Stimulated activated naive B cell treated with anti-CD40 and anti-IgM and Interleukin-4, amounts not matched to agents 10 μg/mL and 1 μg/mL and 100 μg/mL, for 72 hours (primary cell): ENCODE data around the gene ZNF565.

Experiments used
- ATAC-seq, 2 donors: fragments of 150-1000 bp; cut with Tn5 transposase; replicated peaks; 2 replicates each; pipeline ENCODE4 v1.10.0; 2021; ENCODE audit warnings: moderate library complexity in 1 of 2
- DNase-seq: peaks from one replicate; pipeline ENCODE4 v3.0.0; 2021
- H3K27ac Mint-ChIP-seq: one replicate; pipeline ENCODE4 v1.8.0; 2022; ENCODE audit warnings: mild to moderate bottlenecking, mixed read lengths
- H3K27me3 Mint-ChIP-seq, 2 donors: one replicate each; pipeline ENCODE4 v1.8.0; 2022; ENCODE audit warnings: mixed read lengths in 2 of 2
- H3K36me3 Mint-ChIP-seq, 2 donors: one replicate each; pipeline ENCODE4 v1.8.0; 2022; ENCODE audit warnings: mixed read lengths in 2 of 2, mild to moderate bottlenecking in 1 of 2
- H3K4me1 Mint-ChIP-seq, 2 donors: one replicate each; pipeline ENCODE4 v1.8.0; 2022; ENCODE audit warnings: mixed read lengths in 2 of 2, mild to moderate bottlenecking in 1 of 2
- H3K4me3 Mint-ChIP-seq, 2 donors: one replicate each; pipeline ENCODE4 v1.8.0; 2022; ENCODE audit warnings: mild to moderate bottlenecking in 2 of 2, mixed read lengths in 2 of 2, moderate library complexity in 1 of 2
- H3K9me3 Mint-ChIP-seq, 2 donors: one replicate each; pipeline ENCODE4 v1.8.0; 2022; ENCODE audit warnings: mixed read lengths in 2 of 2, mild to moderate bottlenecking in 1 of 2

Gene ZNF565

GRCh38 chr19:36214386-36215275 is at the start of gene ZNF565, which contains the start of gene ZNF146:
ZNF565 (minus strand) TSS chr19:36214665; CDS start chr19:36201985, 12,680 bp downstream.
ZNF146 (plus strand) TSS chr19:36215106; CDS start chr19:36236441, 21,335 bp downstream.
- DNase-seq (peak; percentile 97), ATAC-seq (peak; percentile 92 to 94)
- Mint-ChIP-seq H3K4me3 (no peak within 1 kb of the TSS), H3K36me3 (peaks cover 12 to 13% of the 10 kb centered on the region in 2 donors), H3K4me1 (peaks cover 11 to 19% of the 10 kb centered on the region in 2 donors), H3K27me3 (no peaks in the 10 kb centered on the region), H3K27ac (no peak within 1 kb of the TSS), H3K9me3 (no peaks in the 10 kb centered on the region)

- Mint-ChIP-seq H3K27ac (no peak overlapping the region), H3K36me3 (peaks cover 12% of the 10 kb centered on the region in 2 donors), H3K4me3 (no peak overlapping the region), H3K4me1 (no peaks in the 10 kb centered on the region), H3K9me3 (peaks cover 3 to 8% of the 10 kb centered on the region in 2 donors), H3K27me3 (peaks cover 4 to 8% of the 10 kb centered on the region in 2 donors)
- ATAC-seq (no peak), DNase-seq (no peak)
Measured at GRCh38 chr19:36259211-36259610, 44.7 kb upstream of the ZNF565 start.

DNA sequence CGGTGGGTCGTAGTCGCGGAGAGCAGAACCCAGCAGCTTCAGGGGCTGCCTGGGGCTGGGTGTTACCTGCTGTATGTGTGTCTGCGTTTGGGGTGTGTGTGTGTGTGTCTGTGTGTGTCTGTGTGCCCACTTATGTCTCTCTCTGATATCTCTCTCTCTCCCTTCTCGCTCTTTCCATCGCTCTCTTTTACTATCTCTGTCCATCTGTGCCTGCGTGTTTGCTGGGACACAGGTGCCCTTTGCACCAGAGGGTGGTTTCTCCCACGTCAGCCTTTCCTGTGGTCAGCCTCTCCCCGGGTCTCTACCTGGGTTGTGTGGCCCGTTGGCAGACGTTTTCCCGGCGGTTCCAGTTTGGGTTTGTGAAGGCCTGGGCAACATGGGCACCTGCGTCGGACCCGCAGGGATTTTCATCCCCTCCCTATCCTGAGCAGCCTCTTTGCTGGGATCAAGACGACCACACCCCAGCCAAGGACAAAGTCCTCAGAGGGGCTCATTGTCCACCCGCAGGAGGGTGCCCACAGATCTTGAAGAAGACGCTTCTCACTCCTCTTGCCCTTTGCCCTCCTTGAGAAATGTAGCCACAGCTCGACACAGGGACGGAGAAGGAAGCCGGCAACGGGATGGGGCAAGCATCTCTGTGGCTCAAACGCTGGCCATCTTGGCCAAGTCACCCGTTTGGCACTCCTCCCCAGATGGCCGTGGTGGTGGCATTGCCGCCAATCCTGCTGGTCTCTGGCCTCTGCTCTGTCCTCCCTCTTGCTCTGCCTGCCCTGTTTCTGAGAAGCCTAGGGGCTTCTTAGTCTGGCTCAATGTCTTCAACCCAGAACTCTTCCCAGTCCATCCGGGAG is 43.8 kb upstream of the ZNF565 start:
- peaks cover 0 to 6% of the 10 kb centered on the region in 2 donors for H3K9me3 Mint-ChIP-seq
- H3K36me3 Mint-ChIP-seq = peaks cover 12% of the 10 kb centered on the region in 2 donors
- H3K27ac Mint-ChIP-seq = no peak overlapping the region
- DNase-seq = no peak
- ATAC-seq = no peak
- no peaks in the 10 kb centered on the region for H3K4me1 Mint-ChIP-seq
- H3K27me3 Mint-ChIP-seq = peaks cover 4 to 8% of the 10 kb centered on the region in 2 donors
- no peak overlapping the region for H3K4me3 Mint-ChIP-seq

DNA sequence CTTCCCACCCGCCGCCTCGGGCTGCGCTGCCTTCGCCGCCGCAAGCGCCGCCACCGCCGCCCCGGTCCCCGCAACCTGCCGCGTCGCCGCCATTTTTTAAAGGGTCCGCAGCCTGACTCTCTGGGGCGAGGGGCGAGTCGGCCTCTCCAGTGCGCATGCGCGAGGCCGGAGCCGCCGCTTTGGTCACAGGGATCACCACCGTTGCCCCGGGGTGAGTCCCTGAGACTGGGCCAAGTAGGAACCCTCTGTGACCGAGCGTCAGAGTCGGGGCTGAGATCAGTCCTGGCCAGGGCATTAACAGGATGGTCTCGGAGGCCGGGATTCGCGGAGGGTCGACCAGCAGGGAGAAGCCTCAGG is 43.0 kb upstream of the ZNF565 start:
- no peak for DNase-seq
- H3K36me3 Mint-ChIP-seq = peaks cover 12% of the 10 kb centered on the region in 2 donors
- no peak for ATAC-seq

DNA sequence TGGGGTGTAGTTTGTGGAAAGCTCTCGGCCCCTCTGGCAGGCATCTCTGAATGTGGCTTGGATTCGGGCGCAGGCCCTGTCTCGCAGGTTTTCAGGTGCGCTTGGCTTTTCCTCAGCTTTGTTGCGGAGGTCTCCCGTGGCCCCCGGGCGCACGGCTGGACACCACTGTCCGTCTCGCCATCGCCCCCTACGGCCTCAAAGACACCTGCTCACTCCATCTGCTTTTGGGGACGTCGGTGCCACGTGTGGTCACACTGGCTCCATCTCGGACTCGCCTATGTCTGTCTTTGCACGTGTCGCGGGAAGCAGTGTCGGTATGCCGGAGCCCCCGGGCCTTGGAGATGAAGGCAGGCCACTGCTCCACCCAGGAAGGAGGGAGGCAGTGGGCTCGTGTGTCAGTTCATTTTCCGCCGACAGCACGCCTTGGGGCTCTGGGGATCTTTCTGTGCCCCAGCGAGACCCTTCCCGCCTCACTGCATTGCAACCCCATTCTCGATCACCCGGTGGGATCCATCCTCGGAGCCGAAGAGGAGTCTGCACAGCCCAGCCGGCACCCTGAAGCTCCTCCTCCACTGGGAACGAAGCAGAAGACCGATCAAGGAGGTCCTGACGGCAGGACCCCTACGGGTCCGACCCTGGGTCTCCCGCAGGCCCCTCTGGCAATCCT is 42.5 kb upstream of the ZNF565 start:
- peaks cover 4 to 8% of the 10 kb centered on the region in 2 donors for H3K27me3 Mint-ChIP-seq
- H3K4me3 Mint-ChIP-seq = no peak overlapping the region
- ATAC-seq (no peak), DNase-seq (no peak)
- no peaks in the 10 kb centered on the region for H3K4me1 Mint-ChIP-seq
- H3K36me3 Mint-ChIP-seq = peaks cover 12% of the 10 kb centered on the region in 2 donors
- H3K27ac Mint-ChIP-seq = no peak overlapping the region
- peaks cover 0 to 4% of the 10 kb centered on the region in 2 donors for H3K9me3 Mint-ChIP-seq

More for the DNA sequence above, 43.0 kb upstream of the ZNF565 start:
- H3K9me3 Mint-ChIP-seq = peaks cover 0 to 4% of the 10 kb centered on the region in 2 donors
- peaks cover 4 to 8% of the 10 kb centered on the region in 2 donors for H3K27me3 Mint-ChIP-seq
- no peaks in the 10 kb centered on the region for H3K4me1 Mint-ChIP-seq
- no peak overlapping the region for H3K27ac Mint-ChIP-seq
- H3K4me3 Mint-ChIP-seq = no peak overlapping the region

DNA sequence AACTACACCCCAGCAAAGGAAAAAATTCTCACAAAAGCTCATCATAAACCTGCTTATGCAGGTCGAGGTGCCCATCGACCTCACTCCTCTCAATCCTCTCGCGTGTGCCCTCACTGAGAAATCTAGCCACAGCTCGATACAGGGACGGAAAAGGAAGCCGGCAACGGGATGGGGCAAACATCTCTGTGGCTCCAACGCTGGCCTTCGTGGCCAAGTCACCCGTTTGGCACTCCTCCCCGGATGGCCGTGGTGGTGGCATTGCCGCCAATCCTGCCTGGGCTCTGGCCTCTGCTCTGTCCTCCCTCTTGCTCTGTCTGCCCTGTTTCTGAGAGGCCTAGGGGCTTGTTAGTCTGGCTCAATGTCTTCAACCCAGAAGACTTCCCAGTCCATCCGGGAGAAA is 41.6 kb upstream of the ZNF565 start:
- H3K27me3 Mint-ChIP-seq = peaks cover 4 to 8% of the 10 kb centered on the region in 2 donors
- no peak overlapping the region for H3K27ac Mint-ChIP-seq
- H3K4me1 Mint-ChIP-seq = no peaks in the 10 kb centered on the region
- DNase-seq (no peak), ATAC-seq (no peak)
- peaks cover 0 to 4% of the 10 kb centered on the region in 2 donors for H3K9me3 Mint-ChIP-seq
- H3K4me3 Mint-ChIP-seq = no peak overlapping the region
- peaks cover 12% of the 10 kb centered on the region in 2 donors for H3K36me3 Mint-ChIP-seq

DNA sequence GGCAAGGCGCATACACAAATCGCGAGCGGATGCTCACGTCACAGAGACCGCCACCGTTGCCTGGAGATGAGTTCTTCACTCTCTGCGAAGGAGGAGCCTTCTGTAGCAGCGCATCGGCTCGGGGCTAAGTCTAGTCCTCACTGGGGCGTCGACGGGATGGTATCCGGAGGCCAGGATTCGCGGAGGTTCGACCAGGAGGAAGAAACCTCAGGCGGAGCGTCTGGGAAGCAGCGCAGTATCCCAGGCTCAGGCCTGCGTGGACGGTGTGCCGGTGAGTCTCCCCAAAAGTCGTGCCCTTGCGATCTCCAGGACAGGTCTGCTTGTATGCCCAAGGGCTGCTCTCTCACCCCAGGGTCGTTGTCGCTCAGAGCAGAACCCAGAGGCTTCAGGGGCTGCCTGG is 40.9 kb upstream of the ZNF565 start:
- no peaks in the 10 kb centered on the region for H3K4me1 Mint-ChIP-seq
- DNase-seq (no peak), ATAC-seq (no peak)
- H3K36me3 Mint-ChIP-seq = peaks cover 12% of the 10 kb centered on the region in 2 donors
- no peak overlapping the region for H3K4me3 Mint-ChIP-seq
- no peak overlapping the region for H3K27ac Mint-ChIP-seq
- H3K27me3 Mint-ChIP-seq = peaks cover 4 to 8% of the 10 kb centered on the region in 2 donors
- peaks cover 0 to 4% of the 10 kb centered on the region in 2 donors for H3K9me3 Mint-ChIP-seq

DNA sequence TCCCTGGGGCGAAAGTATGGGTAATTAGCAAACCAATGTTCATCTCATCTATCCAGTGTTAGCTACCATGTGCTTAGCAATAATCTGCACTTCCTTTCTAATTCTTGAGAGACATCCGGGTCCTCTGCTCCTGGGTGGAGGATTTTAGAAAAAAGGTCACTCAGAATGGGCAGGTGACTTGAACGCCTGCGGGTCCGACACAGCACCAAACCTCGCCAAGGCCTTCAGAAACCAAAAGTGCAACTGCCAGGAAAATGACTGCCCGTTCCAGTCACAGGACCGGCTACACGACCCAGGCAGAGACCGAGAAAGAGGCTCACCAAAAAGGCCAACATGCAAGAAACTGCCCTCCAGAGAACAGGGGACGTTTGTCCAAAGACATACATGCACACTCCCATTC is 40.4 kb upstream of the ZNF565 start:
- H3K36me3 Mint-ChIP-seq = peaks cover 12% of the 10 kb centered on the region in 2 donors
- no peak for ATAC-seq
- no peak overlapping the region for H3K27ac Mint-ChIP-seq
- peaks cover 0 to 4% of the 10 kb centered on the region in 2 donors for H3K9me3 Mint-ChIP-seq
- no peaks in the 10 kb centered on the region for H3K4me1 Mint-ChIP-seq
- no peak overlapping the region for H3K4me3 Mint-ChIP-seq
- H3K27me3 Mint-ChIP-seq = peaks cover 4 to 8% of the 10 kb centered on the region in 2 donors
- no peak for DNase-seq

DNA sequence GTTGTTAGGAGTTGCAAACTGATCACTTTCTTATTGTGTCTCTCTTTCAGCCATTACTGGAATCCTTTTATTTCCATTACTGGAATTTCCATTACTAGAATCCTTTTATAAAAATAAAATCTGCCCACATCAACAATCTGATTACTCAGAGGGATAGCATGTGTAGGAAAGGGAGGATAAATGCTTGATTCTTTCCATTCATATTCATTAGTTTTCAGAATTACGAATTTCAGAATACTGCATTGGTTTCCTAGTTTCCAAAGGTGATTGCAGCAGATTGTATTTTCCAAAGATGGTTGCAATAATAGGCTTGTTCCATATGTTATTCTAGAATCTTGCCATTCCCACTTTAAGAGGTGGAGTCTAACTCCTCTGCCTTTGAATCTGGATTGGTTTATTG is 37.6 kb upstream of the ZNF565 start:
- no peak for ATAC-seq
- H3K36me3 Mint-ChIP-seq = peaks cover 8 to 9% of the 10 kb centered on the region in 2 donors
- no peak overlapping the region for H3K27ac Mint-ChIP-seq
- no peaks in the 10 kb centered on the region for H3K27me3 Mint-ChIP-seq
- no peak overlapping the region for H3K4me3 Mint-ChIP-seq
- peaks cover 0 to 8% of the 10 kb centered on the region in 2 donors for H3K9me3 Mint-ChIP-seq
- no peaks in the 10 kb centered on the region for H3K4me1 Mint-ChIP-seq
- DNase-seq = no peak

- no peak for DNase-seq
- peaks cover 11 to 20% of the 10 kb centered on the region in 2 donors for H3K36me3 Mint-ChIP-seq
- peaks cover 13 to 33% of the 10 kb centered on the region in 2 donors for H3K27me3 Mint-ChIP-seq
- ATAC-seq = no peak
- H3K4me3 Mint-ChIP-seq = peak overlapping the region; percentile 34 to 37
- peaks cover 5 to 12% of the 10 kb centered on the region in 2 donors for H3K4me1 Mint-ChIP-seq
- H3K27ac Mint-ChIP-seq = no peak overlapping the region
- H3K9me3 Mint-ChIP-seq = peaks cover 14% of the 10 kb centered on the region in 2 donors
Measured at GRCh38 chr19:36246006-36246481, 31.6 kb upstream of the ZNF565 start.

GRCh38 chr19:36245210-36246005 is 30.9 kb upstream of the ZNF565 start:
- Mint-ChIP-seq H3K9me3 (peaks cover 14% of the 10 kb centered on the region in 2 donors), H3K27ac (peak overlapping the region; percentile 31), H3K36me3 (peaks cover 11 to 21% of the 10 kb centered on the region in 2 donors), H3K4me1 (peaks cover 5 to 12% of the 10 kb centered on the region in 2 donors), H3K4me3 (peak overlapping the region; percentile 25 to 35), H3K27me3 (peaks cover 13 to 33% of the 10 kb centered on the region in 2 donors)
- DNase-seq (no peak), ATAC-seq (peak; percentile 36 to 42)

DNA sequence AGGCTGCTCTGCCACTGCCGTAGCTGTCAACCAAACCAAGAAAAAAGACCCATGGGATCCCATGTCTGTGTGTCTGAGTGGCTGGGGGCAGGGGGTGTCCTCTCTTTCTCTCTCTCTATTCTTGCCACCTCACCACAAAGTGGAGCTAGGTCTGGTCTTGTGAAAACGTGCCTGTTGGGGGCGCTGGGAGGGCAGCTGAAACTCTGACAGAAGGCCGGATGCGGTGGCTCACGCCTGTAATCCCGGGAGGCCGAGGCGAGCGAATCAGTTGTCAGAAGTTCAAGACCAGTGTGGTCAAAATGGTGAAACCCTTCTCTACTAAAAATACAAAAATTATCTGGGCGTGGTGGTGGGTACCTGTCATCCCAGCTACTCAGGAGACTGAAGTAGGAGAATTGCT is 29.6 kb upstream of the ZNF565 start:
- H3K9me3 Mint-ChIP-seq = peaks cover 18 to 19% of the 10 kb centered on the region in 2 donors
- DNase-seq (no peak), ATAC-seq (no peak)
- H3K4me3 Mint-ChIP-seq = no peak overlapping the region
- H3K4me1 Mint-ChIP-seq = peaks cover 5 to 12% of the 10 kb centered on the region in 2 donors
- peaks cover 13 to 33% of the 10 kb centered on the region in 2 donors for H3K27me3 Mint-ChIP-seq
- peaks cover 20 to 34% of the 10 kb centered on the region in 2 donors for H3K36me3 Mint-ChIP-seq
- H3K27ac Mint-ChIP-seq = peak overlapping the region; percentile 71

GRCh38 chr19:36236946-36237310 is 22.5 kb upstream of the ZNF565 start:
- no peaks in the 10 kb centered on the region for H3K27me3 Mint-ChIP-seq
- DNase-seq (no peak), ATAC-seq (no peak)
- no peak overlapping the region for H3K4me3 Mint-ChIP-seq
- H3K9me3 Mint-ChIP-seq = peaks cover 15 to 16% of the 10 kb centered on the region in 2 donors
- peaks cover 67 to 85% of the 10 kb centered on the region in 2 donors for H3K36me3 Mint-ChIP-seq
- H3K4me1 Mint-ChIP-seq = no peaks in the 10 kb centered on the region
- H3K27ac Mint-ChIP-seq = no peak overlapping the region
